IMR-90 (cell line): ENCODE measurements around the gene ANK2. TPM values are rescaled to one million over a fixed set of nuclear protein-coding genes. Genes with fewer than 3 reads are reported as not detected.
A peak's percentile ranks its signal among the peaks of the same experiment; 100 is the strongest.

Experiments used
- ATAC-seq: fragments of 200-7000 bp; cut with Tn5 transposase; 2 replicates; pipeline ENCODE4 v1.9.1; 2020; ENCODE audit warnings: low read depth, mild to moderate bottlenecking, moderate library complexity
- BruUV-seq: library from RNA; stranded (reverse); fragments of 400-500 nt; replicated peaks from 2 replicates; lab custom pipeline; 2021; lab: Mats Ljungman, UMichigan
- CTCF ChIA-PET: fragments of 300-600 bp; formaldehyde crosslinking; extraction: SDS; loops from one replicate; lab custom pipeline; 2021; ENCODE audit warnings: antibody characterized with exemption; lab: Yijun Ruan, JAX
- POLR2A ChIA-PET: fragments of 300-600 bp; sonication (Branson Sonifier 250); formaldehyde crosslinking; loops from one replicate; lab custom pipeline; 2022; ENCODE audit warnings: antibody characterized with exemption; ENCODE audit not compliant: unreplicated experiment; lab: Charles Lee
- DNase-seq: peaks from one replicate; pipeline ENCODE4 v3.0.0; 2013
- H2AFZ ChIP-seq: replicated peaks from 2 replicates; pipeline ENCODE3; 2013; ENCODE audit warnings: low read length, mild to moderate bottlenecking; ENCODE audit not compliant: poor library complexity
- H2AK5ac ChIP-seq: 2 replicates; pipeline ENCODE4 v1.6.1; 2013; ENCODE audit warnings: low read depth, low read length, inconsistent platforms
- H2AK9ac ChIP-seq: replicated peaks from 2 replicates; pipeline ENCODE3; 2013; ENCODE audit warnings: mild to moderate bottlenecking, low read depth, low read length, moderate library complexity; ENCODE audit not compliant: poor library complexity
- H2BK120ac ChIP-seq: 2 replicates; pipeline ENCODE4 v1.6.1; 2013; ENCODE audit warnings: low read depth, low read length, inconsistent platforms
- H2BK15ac ChIP-seq: 3 replicates; pipeline ENCODE4 v1.6.1; 2013; ENCODE audit warnings: low read depth, low read length, inconsistent platforms
- H2BK20ac ChIP-seq: 2 replicates; pipeline ENCODE4 v1.6.1; 2013; ENCODE audit warnings: low read depth, mild to moderate bottlenecking, inconsistent platforms, low read length, moderate library complexity
- H2BK5ac ChIP-seq: 2 replicates; pipeline ENCODE4 v1.6.1; 2013; ENCODE audit warnings: mild to moderate bottlenecking, low read depth, low read length, inconsistent platforms; ENCODE audit not compliant: poor library complexity, severe bottlenecking
- H3K14ac ChIP-seq: replicated peaks from 2 replicates; pipeline ENCODE4 v1.6.1; 2013; ENCODE audit warnings: low read depth, low read length, inconsistent platforms
- H3K18ac ChIP-seq: 2 replicates; pipeline ENCODE4 v1.6.1; 2013; ENCODE audit warnings: low read depth, low read length, control low read depth
- H3K23ac ChIP-seq: 2 replicates; pipeline ENCODE4 v1.6.1; 2013; ENCODE audit warnings: low read depth, low read length, inconsistent platforms
- H3K27ac ChIP-seq: 2 replicates; pipeline ENCODE4 v1.5.1; 2013; ENCODE audit warnings: mild to moderate bottlenecking, control low read depth, low read length; ENCODE audit not compliant: insufficient read depth
- H3K27me3 ChIP-seq: 2 replicates; pipeline ENCODE4 v1.6.1; 2013; ENCODE audit warnings: low read length; ENCODE audit not compliant: control insufficient read depth, insufficient read depth
- H3K36me3 ChIP-seq: 2 replicates; pipeline ENCODE4 v1.6.1; 2013; ENCODE audit warnings: low read length, mixed read lengths; ENCODE audit not compliant: control insufficient read depth, insufficient read depth
- H3K4ac ChIP-seq: 2 replicates; pipeline ENCODE4 v1.6.1; 2013; ENCODE audit warnings: low read depth, low read length, inconsistent platforms
- H3K4me1 ChIP-seq: 2 replicates; pipeline ENCODE4 v1.6.1; 2013; ENCODE audit warnings: low read length, mixed read lengths; ENCODE audit not compliant: control insufficient read depth, insufficient read depth
- H3K4me2 ChIP-seq: 2 replicates; pipeline ENCODE4 v1.6.1; 2013; ENCODE audit warnings: low read depth, mild to moderate bottlenecking, control low read depth, low read length, moderate library complexity
- H3K4me3 ChIP-seq: 2 replicates; pipeline ENCODE4 v1.5.1; 2013; ENCODE audit warnings: low read depth, mild to moderate bottlenecking, control low read depth, low read length, moderate library complexity; ENCODE audit not compliant: insufficient read depth
- H3K56ac ChIP-seq: 2 replicates; pipeline ENCODE4 v1.6.1; 2013; ENCODE audit warnings: low read length, inconsistent platforms; ENCODE audit not compliant: insufficient read depth; ENCODE audit errors: extremely low read depth
- H3K79me1 ChIP-seq, 2 experiments: 2 replicates each; pipeline ENCODE4 v1.6.1; 2013; ENCODE audit warnings: low read length in 2 of 2, inconsistent platforms in 1 of 2, low read depth in 1 of 2
- H3K9ac ChIP-seq: 2 replicates; pipeline ENCODE4 v1.6.1; 2013; ENCODE audit warnings: low read depth, low read length, control low read depth
- H3K9me1 ChIP-seq: 2 replicates; pipeline ENCODE4 v1.6.1; 2013; ENCODE audit warnings: low read length, inconsistent platforms; ENCODE audit not compliant: insufficient read depth
- H3K9me3 ChIP-seq: 2 replicates; pipeline ENCODE4 v1.6.1; 2013; ENCODE audit warnings: low read length; ENCODE audit not compliant: control insufficient read depth, insufficient read depth
- H4K20me1 ChIP-seq: 2 replicates; pipeline ENCODE4 v1.6.1; 2013; ENCODE audit warnings: low read length, inconsistent platforms; ENCODE audit not compliant: insufficient read depth
- H4K5ac ChIP-seq: 2 replicates; pipeline ENCODE4 v1.6.1; 2013; ENCODE audit warnings: mild to moderate bottlenecking, low read depth, low read length, control low read depth
- H4K8ac ChIP-seq, 2 experiments: 2 replicates each; pipeline ENCODE4 v1.6.1; 2013; ENCODE audit warnings: low read depth in 2 of 2, low read length in 2 of 2, control low read depth in 1 of 2, inconsistent platforms in 1 of 2
- H4K91ac ChIP-seq: 2 replicates; pipeline ENCODE4 v1.6.1; 2013; ENCODE audit warnings: low read depth, low read length, inconsistent platforms; ENCODE audit not compliant: insufficient read depth
- CEBPB ChIP-seq: IDR thresholded peaks from 2 replicates; pipeline ENCODE4 v1.6.1; 2012; ENCODE audit warnings: low read depth, low read length, improper control_type of control experiment
- MAFK ChIP-seq: IDR thresholded peaks from 2 replicates; pipeline ENCODE4 v1.6.1; 2012; ENCODE audit warnings: low read depth, low read length, improper control_type of control experiment
- MAZ ChIP-seq: IDR thresholded peaks from 2 replicates; pipeline ENCODE4 v1.6.1; 2012; ENCODE audit warnings: low read depth, mild to moderate bottlenecking, low read length, improper control_type of control experiment, moderate library complexity, borderline replicate concordance
- MXI1 ChIP-seq: IDR thresholded peaks from 2 replicates; pipeline ENCODE4 v1.6.1; 2012; ENCODE audit warnings: low read depth, mild to moderate bottlenecking, low read length, moderate library complexity, borderline replicate concordance
- NFE2L2 ChIP-seq: fragments of 150-350 bp; IDR thresholded peaks from 2 replicates; pipeline ENCODE4 v1.6.1; 2016; ENCODE audit warnings: low read depth, mild to moderate bottlenecking, low read length
- POLR2A ChIP-seq: IDR thresholded peaks from 2 replicates; pipeline ENCODE4 v1.6.1; 2012; ENCODE audit warnings: mild to moderate bottlenecking, low read depth, low read length
- RAD21 ChIP-seq: IDR thresholded peaks from 2 replicates; pipeline ENCODE4 v1.6.1; 2012; ENCODE audit warnings: low read length, improper control_type of control experiment
- RCOR1 ChIP-seq: IDR thresholded peaks from 2 replicates; pipeline ENCODE4 v1.6.1; 2012; ENCODE audit warnings: mild to moderate bottlenecking, low read length, improper control_type of control experiment; ENCODE audit not compliant: insufficient replicate concordance
- RFX5 ChIP-seq: IDR thresholded peaks from 2 replicates; pipeline ENCODE4 v1.8.0; 2012; ENCODE audit warnings: low read depth, mild to moderate bottlenecking, low read length, moderate library complexity
- SMC3 ChIP-seq: fragments of 150-350 bp; IDR thresholded peaks from 2 replicates; pipeline ENCODE4 v1.6.1; 2016; ENCODE audit warnings: low read depth, mild to moderate bottlenecking, antibody characterized with exemption, low read length, moderate library complexity
- WGBS, 2 experiments: methylation state at CpG; one replicate each; pipeline versions ENCODE4 v1.1.5 to v1.1.7; 2013; ENCODE audit warnings: missing lambda C conversion rate in 2 of 2; ENCODE audit not compliant: insufficient read length in 1 of 2; ENCODE audit errors: extremely low coverage in 2 of 2; 5-methylcytosine and 5-hydroxymethylcytosine counted together
- dilution Hi-C: fragments of 300-500 bp; cut with HindIII; formaldehyde crosslinking; loops from one replicate; pipeline ENCODE4 v1.14.3; 2018; ENCODE audit warnings: low sequenced_read_pairs; ENCODE audit not compliant: unreplicated experiment
- in situ Hi-C: fragments of 300-500 bp; cut with MboI; formaldehyde crosslinking; loops from 3 replicates; pipeline ENCODE4 v1.14.3; 2019; ENCODE audit warnings: low sequenced_read_pairs, inconsistent platforms, mixed read lengths
- intact Hi-C: fragments of 100-400 bp; cut with micrococcal nuclease; formaldehyde crosslinking; loops from 2 replicates; pipeline ENCODE4 v1.10.0; 2022
- polyA plus RNA-seq, 3 experiments: library from polyadenylated mRNA; depleted of rRNA; stranded (reverse); fragments of >200 nt; gene quantifications; 2 replicates each; pipeline ENCODE4 v1.2.3, GENCODE V29; 2012; ENCODE audit warnings: low replicate concordance in 1 of 3
- total RNA-seq: library from RNA; depleted of rRNA; stranded (reverse); fragments of >200 nt; gene quantifications from 2 replicates; pipeline ENCODE4 v1.2.3, GENCODE V29; 2012
- TF ChIP-seq, protein P1 (sequence below): fragments of 150-350 bp; IDR thresholded peaks from 2 replicates; pipeline ENCODE4 v1.6.1; 2017; ENCODE audit warnings: mild to moderate bottlenecking, antibody characterized with exemption, low read length, low read depth
- TF ChIP-seq, protein P2 (sequence below): conservative IDR thresholded peaks from 2 replicates; pipeline ENCODE4 v1.5.1; 2012; ENCODE audit warnings: mild to moderate bottlenecking, low read depth, low read length, improper control_type of control experiment
- TF ChIP-seq, protein P3 (sequence below): fragments of 150-350 bp; IDR thresholded peaks from 2 replicates; pipeline ENCODE4 v1.6.1; 2016; ENCODE audit warnings: low read depth, mild to moderate bottlenecking, low read length, moderate library complexity, borderline replicate concordance

Gene ANK2
- total and polyA plus RNA-seq, 2 of the 4 experiments (the other 2 are of a cell fraction): 0.82 to 6.6 TPM

DNA sequence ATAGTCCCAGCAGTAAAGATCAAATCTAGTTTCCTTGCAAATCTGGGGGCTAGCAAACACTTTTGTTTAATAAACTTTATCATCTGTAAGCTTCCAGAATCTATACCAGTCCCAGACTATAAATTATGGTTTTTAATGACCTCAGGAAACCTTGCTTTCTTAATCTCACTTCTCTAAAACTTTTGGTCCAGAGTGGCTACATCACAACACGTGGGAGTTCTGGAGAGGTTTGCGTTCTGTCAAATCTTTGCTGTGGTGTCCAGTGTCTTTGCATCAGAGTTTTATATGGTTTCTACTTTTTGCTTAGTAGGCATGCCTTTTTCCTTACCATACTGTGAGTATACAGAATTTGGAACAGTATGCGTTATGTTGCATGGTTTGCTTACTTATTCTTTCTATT, 193.9 kb downstream of the ANK2 start:
- Histone ChIP-seq H2BK5ac (no peak overlapping the region), H3K9me1 (no peaks in the 10 kb centered on the region), H2BK120ac (no peak overlapping the region), H4K5ac (no peak overlapping the region), H3K23ac (no peak overlapping the region), H2AK9ac (no peak overlapping the region), H3K4me1 (no peaks in the 10 kb centered on the region), H3K36me3 (no peaks in the 10 kb centered on the region), H2BK20ac (no peak overlapping the region), H3K27me3 (0 out of 2 replicates have a peak, but pooled peaks cover 1% of the 10 kb centered on the region), H3K4ac (no peak overlapping the region), H2AK5ac (no peak overlapping the region), H4K8ac (no peak overlapping the region), H3K9ac (no peak overlapping the region), H3K14ac (no peak overlapping the region), H3K4me3 (no peak overlapping the region), H2AFZ (no peak overlapping the region), H4K91ac (no peak overlapping the region), H4K20me1 (no peaks in the 10 kb centered on the region), H3K4me2 (no peak overlapping the region), H3K27ac (no peak overlapping the region), H3K79me1 (no peaks in the 10 kb centered on the region), H3K9me3 (no peaks in the 10 kb centered on the region), H3K56ac (0 out of 2 replicates have a peak overlapping the region, but pooled peaks have one; percentile 6), H3K18ac (no peak overlapping the region), H2BK15ac (no peak overlapping the region)
- intact Hi-C loops (no loop called here), dilution Hi-C loops (no loop called here), in situ Hi-C loops (no loop called here)
- no TSS peak for BruUV-seq
- ChIA-PET POLR2A (no interaction called here), CTCF (no interaction called here)
- no peak for TF ChIP-seq RFX5
- TF ChIP-seq POLR2A: no peak
- TF ChIP-seq MXI1: no peak
- TF ChIP-seq, protein P1, sequence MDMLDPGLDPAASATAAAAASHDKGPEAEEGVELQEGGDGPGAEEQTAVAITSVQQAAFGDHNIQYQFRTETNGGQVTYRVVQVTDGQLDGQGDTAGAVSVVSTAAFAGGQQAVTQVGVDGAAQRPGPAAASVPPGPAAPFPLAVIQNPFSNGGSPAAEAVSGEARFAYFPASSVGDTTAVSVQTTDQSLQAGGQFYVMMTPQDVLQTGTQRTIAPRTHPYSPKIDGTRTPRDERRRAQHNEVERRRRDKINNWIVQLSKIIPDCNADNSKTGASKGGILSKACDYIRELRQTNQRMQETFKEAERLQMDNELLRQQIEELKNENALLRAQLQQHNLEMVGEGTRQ: no peak
- TF ChIP-seq RAD21: no peak
- no peak for TF ChIP-seq MAZ
- TF ChIP-seq, protein P2, sequence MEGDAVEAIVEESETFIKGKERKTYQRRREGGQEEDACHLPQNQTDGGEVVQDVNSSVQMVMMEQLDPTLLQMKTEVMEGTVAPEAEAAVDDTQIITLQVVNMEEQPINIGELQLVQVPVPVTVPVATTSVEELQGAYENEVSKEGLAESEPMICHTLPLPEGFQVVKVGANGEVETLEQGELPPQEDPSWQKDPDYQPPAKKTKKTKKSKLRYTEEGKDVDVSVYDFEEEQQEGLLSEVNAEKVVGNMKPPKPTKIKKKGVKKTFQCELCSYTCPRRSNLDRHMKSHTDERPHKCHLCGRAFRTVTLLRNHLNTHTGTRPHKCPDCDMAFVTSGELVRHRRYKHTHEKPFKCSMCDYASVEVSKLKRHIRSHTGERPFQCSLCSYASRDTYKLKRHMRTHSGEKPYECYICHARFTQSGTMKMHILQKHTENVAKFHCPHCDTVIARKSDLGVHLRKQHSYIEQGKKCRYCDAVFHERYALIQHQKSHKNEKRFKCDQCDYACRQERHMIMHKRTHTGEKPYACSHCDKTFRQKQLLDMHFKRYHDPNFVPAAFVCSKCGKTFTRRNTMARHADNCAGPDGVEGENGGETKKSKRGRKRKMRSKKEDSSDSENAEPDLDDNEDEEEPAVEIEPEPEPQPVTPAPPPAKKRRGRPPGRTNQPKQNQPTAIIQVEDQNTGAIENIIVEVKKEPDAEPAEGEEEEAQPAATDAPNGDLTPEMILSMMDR: no peak
- no peak for TF ChIP-seq SMC3
- TF ChIP-seq, protein P3, sequence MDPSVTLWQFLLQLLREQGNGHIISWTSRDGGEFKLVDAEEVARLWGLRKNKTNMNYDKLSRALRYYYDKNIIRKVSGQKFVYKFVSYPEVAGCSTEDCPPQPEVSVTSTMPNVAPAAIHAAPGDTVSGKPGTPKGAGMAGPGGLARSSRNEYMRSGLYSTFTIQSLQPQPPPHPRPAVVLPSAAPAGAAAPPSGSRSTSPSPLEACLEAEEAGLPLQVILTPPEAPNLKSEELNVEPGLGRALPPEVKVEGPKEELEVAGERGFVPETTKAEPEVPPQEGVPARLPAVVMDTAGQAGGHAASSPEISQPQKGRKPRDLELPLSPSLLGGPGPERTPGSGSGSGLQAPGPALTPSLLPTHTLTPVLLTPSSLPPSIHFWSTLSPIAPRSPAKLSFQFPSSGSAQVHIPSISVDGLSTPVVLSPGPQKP: no peak
- TF ChIP-seq CEBPB: no peak
- TF ChIP-seq RCOR1: no peak
- no peak for TF ChIP-seq NFE2L2
- TF ChIP-seq MAFK: no peak
- no peak for ATAC-seq
- no CpG with 5 or more reads among the region's 3 CpGs for whole genome bisulfite sequencing, 2 experiments
- DNase-seq: no peak
